ENCODE results near the gene LRIG3.

DNA sequence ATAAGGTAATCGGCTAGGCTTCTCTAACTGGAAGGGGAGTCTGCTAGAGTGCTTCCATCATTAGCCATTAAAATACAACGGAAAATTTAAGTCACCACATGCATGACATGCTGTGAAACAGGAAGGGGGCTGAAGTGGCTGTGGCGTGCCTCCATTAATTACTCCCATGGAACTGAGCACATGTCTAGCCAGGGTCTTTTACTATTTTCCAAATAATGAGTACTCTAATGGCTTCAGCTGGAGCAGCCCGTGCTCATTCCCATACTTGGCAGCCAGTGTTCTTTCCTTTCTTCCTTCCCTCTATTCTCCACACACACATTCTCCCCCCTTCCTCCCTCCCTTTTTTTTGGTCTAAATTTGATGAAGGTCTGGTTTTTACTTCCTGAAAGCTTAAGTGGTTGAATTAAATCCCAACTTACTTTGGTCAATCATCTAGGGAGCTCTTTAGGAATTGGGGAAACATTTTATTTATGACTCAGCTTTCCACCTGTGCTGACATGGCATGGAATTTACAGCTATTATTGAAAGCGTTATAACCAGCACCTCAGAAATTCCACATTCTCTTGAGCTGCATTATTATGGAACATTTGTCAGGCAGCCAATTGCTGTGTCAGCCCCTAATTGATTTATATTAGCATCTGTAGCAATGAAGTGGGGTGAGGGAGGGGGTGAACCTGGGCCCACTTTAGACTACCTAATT, 72.3 kb downstream of the LRIG3 start:
- TF ChIP-seq, protein P1, sequence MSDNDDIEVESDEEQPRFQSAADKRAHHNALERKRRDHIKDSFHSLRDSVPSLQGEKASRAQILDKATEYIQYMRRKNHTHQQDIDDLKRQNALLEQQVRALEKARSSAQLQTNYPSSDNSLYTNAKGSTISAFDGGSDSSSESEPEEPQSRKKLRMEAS (IDR thresholded peaks at IDR 0.05; ENCODE audit: insufficient read depth, insufficient read length): no peak
- TF ChIP-seq FOS (IDR thresholded peaks at IDR 0.05; ENCODE audit: borderline replicate concordance, insufficient read depth, low read length) (no peak), MYC (IDR thresholded peaks at IDR 0.05; ENCODE audit: low read depth, low read length) (no peak)
- TF ChIP-seq, protein P2, sequence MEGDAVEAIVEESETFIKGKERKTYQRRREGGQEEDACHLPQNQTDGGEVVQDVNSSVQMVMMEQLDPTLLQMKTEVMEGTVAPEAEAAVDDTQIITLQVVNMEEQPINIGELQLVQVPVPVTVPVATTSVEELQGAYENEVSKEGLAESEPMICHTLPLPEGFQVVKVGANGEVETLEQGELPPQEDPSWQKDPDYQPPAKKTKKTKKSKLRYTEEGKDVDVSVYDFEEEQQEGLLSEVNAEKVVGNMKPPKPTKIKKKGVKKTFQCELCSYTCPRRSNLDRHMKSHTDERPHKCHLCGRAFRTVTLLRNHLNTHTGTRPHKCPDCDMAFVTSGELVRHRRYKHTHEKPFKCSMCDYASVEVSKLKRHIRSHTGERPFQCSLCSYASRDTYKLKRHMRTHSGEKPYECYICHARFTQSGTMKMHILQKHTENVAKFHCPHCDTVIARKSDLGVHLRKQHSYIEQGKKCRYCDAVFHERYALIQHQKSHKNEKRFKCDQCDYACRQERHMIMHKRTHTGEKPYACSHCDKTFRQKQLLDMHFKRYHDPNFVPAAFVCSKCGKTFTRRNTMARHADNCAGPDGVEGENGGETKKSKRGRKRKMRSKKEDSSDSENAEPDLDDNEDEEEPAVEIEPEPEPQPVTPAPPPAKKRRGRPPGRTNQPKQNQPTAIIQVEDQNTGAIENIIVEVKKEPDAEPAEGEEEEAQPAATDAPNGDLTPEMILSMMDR (IDR thresholded peaks at IDR 0.05; ENCODE audit: extremely low read depth in 1 of 2, insufficient read depth in 1 of 2, low read depth in 1 of 2, low read length in 2 of 2): no peak

Measured in endothelial cell of umbilical vein (primary cell).